ENCODE results near the gene TNFRSF8. TPM values are rescaled to one million over a fixed set of nuclear protein-coding genes. Genes with fewer than 3 reads are reported as not detected.

TNFRSF8 gene
- total RNA-seq, 1 donor from 2014 or later = 1.8 TPM

- peaks cover 83% of the 10 kb centered on the region for H3K4me1 ChIP-seq
- no peaks in the 10 kb centered on the region for H3K36me3 ChIP-seq
- DNase-seq (no peak), ATAC-seq (no peak)
- peak overlapping the region; percentile 79 for H3K27ac ChIP-seq
- H3K9me3 ChIP-seq = no peaks in the 10 kb centered on the region
- intact Hi-C loops (cut with DNase I) = no loop called here
- TF ChIP-seq CTCF (IDR thresholded peaks at IDR 0.05) = no peak
- H3K4me3 ChIP-seq = no peak overlapping the region
- no peaks in the 10 kb centered on the region for H3K27me3 ChIP-seq
Observed at GRCh38 chr1:12174924-12175810, 112.1 kb downstream of the TNFRSF8 start.

GRCh38 chr1:12176298-12177118 lies 113.4 kb downstream of the TNFRSF8 start:
- intact Hi-C loops (cut with DNase I) = no loop called here
- Histone ChIP-seq H3K36me3 (no peaks in the 10 kb centered on the region), H3K27me3 (no peaks in the 10 kb centered on the region), H3K4me3 (no peak overlapping the region), H3K9me3 (no peaks in the 10 kb centered on the region), H3K4me1 (peaks cover 88% of the 10 kb centered on the region), H3K27ac (peak overlapping the region; percentile 1)
- no peak for DNase-seq
- no peak for ATAC-seq
- TF ChIP-seq CTCF (IDR thresholded peaks at IDR 0.05) = no peak

- intact Hi-C loops (cut with DNase I) = no loop called here
- H3K4me1 ChIP-seq = peaks cover 88% of the 10 kb centered on the region
- ATAC-seq = no peak
- no peak for TF ChIP-seq CTCF (IDR thresholded peaks at IDR 0.05)
- H3K27me3 ChIP-seq = no peaks in the 10 kb centered on the region
- H3K9me3 ChIP-seq = no peaks in the 10 kb centered on the region
- H3K4me3 ChIP-seq = no peak overlapping the region
- DNase-seq = no peak
- H3K36me3 ChIP-seq = no peaks in the 10 kb centered on the region
- H3K27ac ChIP-seq = peak overlapping the region; percentile 81
Observed at GRCh38 chr1:12177156-12177998, 114.3 kb downstream of the TNFRSF8 start.

- peak overlapping the region; percentile 81 for H3K27ac ChIP-seq
- TF ChIP-seq CTCF (IDR thresholded peaks at IDR 0.05) = no peak
- DNase-seq (peak; percentile 82), ATAC-seq (peak; percentile 20)
- H3K36me3 ChIP-seq = no peaks in the 10 kb centered on the region
- H3K4me3 ChIP-seq = no peak overlapping the region
- H3K4me1 ChIP-seq = peaks cover 88% of the 10 kb centered on the region
- H3K9me3 ChIP-seq = no peaks in the 10 kb centered on the region
- no peaks in the 10 kb centered on the region for H3K27me3 ChIP-seq
- intact Hi-C loops (cut with DNase I) = no loop called here
Observed at GRCh38 chr1:12177999-12178441, 114.9 kb downstream of the TNFRSF8 start.

- TF ChIP-seq CTCF (IDR thresholded peaks at IDR 0.05) = no peak
- Histone ChIP-seq H3K4me3 (no peak overlapping the region), H3K36me3 (no peaks in the 10 kb centered on the region), H3K27me3 (no peaks in the 10 kb centered on the region), H3K4me1 (peaks cover 88% of the 10 kb centered on the region), H3K27ac (peak overlapping the region; percentile 81), H3K9me3 (no peaks in the 10 kb centered on the region)
- DNase-seq = no peak
- intact Hi-C loops (cut with DNase I) = no loop called here
- ATAC-seq = no peak
Observed at GRCh38 chr1:12178511-12178910, 115.4 kb downstream of the TNFRSF8 start.
